SK-N-SH treated with all-trans-retinoic acid at 6 μM for 48 hours (cell line): ENCODE data around the gene CLIC5.

Experiments used
- ARNTL ChIP-seq: fragments of 450-650 bp; formaldehyde crosslinking; IDR thresholded peaks from 2 replicates; pipeline ENCODE4 v1.5.0; 2020; ENCODE audit warnings: low read depth, mild to moderate bottlenecking, moderate library complexity, borderline replicate concordance
- CSDC2 ChIP-seq: fragments of 250-450 bp; sonication (Bioruptor Pico); IDR thresholded peaks from 2 replicates; pipeline ENCODE4 v1.5.0; 2020; ENCODE audit warnings: mild to moderate bottlenecking, moderate library complexity
- ISL1 ChIP-seq: fragments of 250-450 bp; sonication (Bioruptor Pico); IDR thresholded peaks from 2 replicates; pipeline ENCODE4 v2.1.2; 2022; ENCODE audit warnings: mild to moderate bottlenecking, moderate library complexity
- PATZ1 ChIP-seq: fragments of 250-450 bp; sonication (Bioruptor Pico); IDR thresholded peaks from 2 replicates; pipeline ENCODE4 v1.8.0; 2020; ENCODE audit warnings: mild to moderate bottlenecking, moderate library complexity, borderline replicate concordance
- PPARA ChIP-seq: fragments of 250-450 bp; sonication (Bioruptor Pico); IDR thresholded peaks from 2 replicates; pipeline ENCODE4 v1.5.0; 2020; ENCODE audit warnings: mild to moderate bottlenecking, borderline replicate concordance
- RARB ChIP-seq: fragments of 250-450 bp; sonication (Bioruptor Pico); IDR thresholded peaks from 2 replicates; pipeline ENCODE4 v1.8.0; 2021; ENCODE audit warnings: mild to moderate bottlenecking, moderate library complexity
- TCF4 ChIP-seq: fragments of 250-450 bp; sonication (Bioruptor Pico); IDR thresholded peaks from 2 replicates; pipeline ENCODE4 v1.8.0; 2021; ENCODE audit warnings: mild to moderate bottlenecking, moderate library complexity, borderline replicate concordance
- TOX ChIP-seq: fragments of 250-450 bp; sonication (Bioruptor Pico); IDR thresholded peaks from 2 replicates; pipeline ENCODE4 v1.8.0; 2021; ENCODE audit warnings: mild to moderate bottlenecking, moderate library complexity, borderline replicate concordance
- TSHZ2 ChIP-seq: fragments of 250-450 bp; sonication (Bioruptor Pico); IDR thresholded peaks from 2 replicates; pipeline ENCODE4 v1.5.0; 2020; ENCODE audit warnings: mild to moderate bottlenecking, moderate library complexity
- ZFP3 ChIP-seq: fragments of 250-450 bp; sonication (Bioruptor Pico); IDR thresholded peaks from 2 replicates; pipeline ENCODE4 v1.5.0; 2020; ENCODE audit warnings: mild to moderate bottlenecking, moderate library complexity
- ZFP30 ChIP-seq: fragments of 450-650 bp; formaldehyde crosslinking; IDR thresholded peaks from 2 replicates; pipeline ENCODE4 v1.5.0; 2022; ENCODE audit warnings: mild to moderate bottlenecking, moderate library complexity
- ZNF70 ChIP-seq: fragments of 450-650 bp; formaldehyde crosslinking; IDR thresholded peaks from 2 replicates; pipeline ENCODE4 v1.5.0; 2020; ENCODE audit warnings: mild to moderate bottlenecking, moderate library complexity
- TF ChIP-seq, protein P1 (sequence below): fragments of 250-450 bp; sonication (Bioruptor Pico); IDR thresholded peaks from 2 replicates; pipeline ENCODE4 v1.8.0; 2021; ENCODE audit warnings: low read depth, mild to moderate bottlenecking, moderate library complexity, borderline replicate concordance

DNA sequence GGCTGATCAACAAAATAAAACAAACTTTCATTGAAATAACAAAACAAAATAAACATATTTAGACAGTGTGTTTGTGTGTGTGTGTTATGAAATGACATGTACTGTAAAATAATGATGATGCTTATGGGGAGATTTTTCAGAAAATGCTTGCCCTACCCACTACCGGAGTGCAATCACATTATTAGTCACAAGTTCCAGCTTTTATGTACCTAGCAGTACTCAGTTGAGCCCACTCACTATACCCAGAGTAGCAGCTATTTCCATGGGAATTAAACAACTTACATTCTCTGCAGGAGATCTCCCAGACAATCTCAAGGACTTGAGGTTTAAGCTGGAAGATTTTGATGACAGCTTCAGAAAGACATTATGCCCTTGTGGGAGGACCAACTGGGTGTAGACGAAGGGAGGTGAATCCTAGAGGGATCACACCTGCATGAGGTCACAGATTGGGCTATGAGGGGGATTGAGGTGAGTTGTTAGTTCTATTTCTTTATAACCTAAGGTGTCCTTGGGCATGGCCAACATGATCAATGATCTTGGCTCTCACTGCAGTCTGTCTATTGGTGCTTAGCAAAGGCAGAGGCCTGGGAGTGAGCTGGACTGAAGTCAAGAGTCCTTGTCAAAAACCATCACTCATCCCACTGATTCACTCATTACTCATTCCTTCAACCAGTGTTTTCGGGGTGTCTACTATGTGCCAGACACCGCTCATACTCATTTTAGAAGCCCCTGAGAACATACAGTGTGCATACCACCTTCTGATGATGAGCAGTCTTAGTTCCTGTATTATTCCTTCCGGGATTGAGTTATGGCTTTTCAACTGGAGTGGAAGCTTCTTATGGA, 6.7 kb upstream of the CLIC5 start:
- TF ChIP-seq ISL1 (CRISPR knock-in tag) (no peak), RARB (CRISPR knock-in tag) (no peak), TOX (CRISPR knock-in tag) (no peak), ZFP3 (CRISPR knock-in tag) (no peak), ZNF70 (CRISPR knock-in tag) (no peak), ARNTL (no peak), ZFP30 (CRISPR knock-in tag) (no peak), CSDC2 (no peak), PPARA (no peak), TCF4 (CRISPR knock-in tag) (no peak), PATZ1 (CRISPR knock-in tag) (no peak), TSHZ2 (CRISPR knock-in tag) (no peak)
- TF ChIP-seq, protein P1, sequence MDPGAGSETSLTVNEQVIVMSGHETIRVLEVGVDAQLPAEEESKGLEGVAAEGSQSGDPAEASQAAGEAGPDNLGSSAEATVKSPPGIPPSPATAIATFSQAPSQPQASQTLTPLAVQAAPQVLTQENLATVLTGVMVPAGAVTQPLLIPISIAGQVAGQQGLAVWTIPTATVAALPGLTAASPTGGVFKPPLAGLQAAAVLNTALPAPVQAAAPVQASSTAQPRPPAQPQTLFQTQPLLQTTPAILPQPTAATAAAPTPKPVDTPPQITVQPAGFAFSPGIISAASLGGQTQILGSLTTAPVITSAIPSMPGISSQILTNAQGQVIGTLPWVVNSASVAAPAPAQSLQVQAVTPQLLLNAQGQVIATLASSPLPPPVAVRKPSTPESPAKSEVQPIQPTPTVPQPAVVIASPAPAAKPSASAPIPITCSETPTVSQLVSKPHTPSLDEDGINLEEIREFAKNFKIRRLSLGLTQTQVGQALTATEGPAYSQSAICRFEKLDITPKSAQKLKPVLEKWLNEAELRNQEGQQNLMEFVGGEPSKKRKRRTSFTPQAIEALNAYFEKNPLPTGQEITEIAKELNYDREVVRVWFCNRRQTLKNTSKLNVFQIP (CRISPR knock-in tag), result no peak
